Measurements from ENCODE around the gene TMUB2. TPM values are rescaled to one million over a fixed set of nuclear protein-coding genes. Genes with fewer than 3 reads are reported as not detected.

TMUB2 gene
- total and polyA plus RNA-seq, 2 of the 13 experiments (the other 11 are each of a cell fraction or from before 2014, with no cell fraction given), result 26.9 to 50.8 TPM

- TF ChIP-seq HNF4G (IDR thresholded peaks at IDR 0.05; ENCODE audit: borderline replicate concordance, low read depth, low read length), result no peak
- no peak for TF ChIP-seq HNF4G (CRISPR knock-in tag; IDR thresholded peaks at IDR 0.05; ENCODE audit: borderline replicate concordance, low read depth)
- TF ChIP-seq ZNF138 (CRISPR knock-in tag; IDR thresholded peaks at IDR 0.05; ENCODE audit: low read depth), result no peak
- TF ChIP-seq ATF3 (CRISPR knock-in tag; IDR thresholded peaks at IDR 0.05), result no peak
- no peak for TF ChIP-seq SMC3 (IDR thresholded peaks at IDR 0.05; ENCODE audit: low read length)
- no peak for TF ChIP-seq U2AF2 (IDR thresholded peaks at IDR 0.05; ENCODE audit: low read depth, low read length)
- no peak for TF ChIP-seq BRF2 (CRISPR knock-in tag; IDR thresholded peaks at IDR 0.05)
- TF ChIP-seq RORA (CRISPR knock-in tag; IDR thresholded peaks at IDR 0.05), result no peak
- no peak for TF ChIP-seq JDP2 (CRISPR knock-in tag; IDR thresholded peaks at IDR 0.05; ENCODE audit: borderline replicate concordance)
- TF ChIP-seq ZNF746 (CRISPR knock-in tag; IDR thresholded peaks at IDR 0.05), result no peak
- TF ChIP-seq PCBP2 (optimal IDR thresholded peaks at IDR 0.05; ENCODE audit: low read depth, low read length, poor library complexity, severe bottlenecking), result no peak
- TF ChIP-seq RERE (CRISPR knock-in tag; IDR thresholded peaks at IDR 0.05; ENCODE audit: low read depth), result no peak
- 0 out of 2 replicates have a peak, but pooled peaks have one; percentile 10 for TF ChIP-seq ZC3H13 (CRISPR knock-in tag; IDR thresholded peaks at IDR 0.05)
- TF ChIP-seq ZKSCAN1 (IDR thresholded peaks at IDR 0.05; ENCODE audit: low read length), result no peak
Measured at GRCh38 chr17:44213403-44214229, 26.8 kb downstream of the TMUB2 start (continued).

All from HepG2 (cell line).